HFF-Myc (cell line): ENCODE data around the gene RGS8.

ENCODE experiments used
- DNase-seq: peaks from one replicate; pipeline ENCODE4 v3.0.0-alpha.2; 2011; ENCODE audit warnings: low read depth; ENCODE audit errors: extremely low read depth
- H3K4me3 ChIP-seq: replicated peaks from 2 replicates; pipeline ENCODE4 v1.5.1; 2011; ENCODE audit warnings: low read depth, mild to moderate bottlenecking, control low read depth, low read length
- TF ChIP-seq, protein P1 (sequence below): IDR thresholded peaks from 2 replicates; pipeline ENCODE4 v1.5.1; 2012; ENCODE audit warnings: mild to moderate bottlenecking, low read depth, low read length, control low read depth; ENCODE audit errors: missing control alignments

Gene RGS8

DNA sequence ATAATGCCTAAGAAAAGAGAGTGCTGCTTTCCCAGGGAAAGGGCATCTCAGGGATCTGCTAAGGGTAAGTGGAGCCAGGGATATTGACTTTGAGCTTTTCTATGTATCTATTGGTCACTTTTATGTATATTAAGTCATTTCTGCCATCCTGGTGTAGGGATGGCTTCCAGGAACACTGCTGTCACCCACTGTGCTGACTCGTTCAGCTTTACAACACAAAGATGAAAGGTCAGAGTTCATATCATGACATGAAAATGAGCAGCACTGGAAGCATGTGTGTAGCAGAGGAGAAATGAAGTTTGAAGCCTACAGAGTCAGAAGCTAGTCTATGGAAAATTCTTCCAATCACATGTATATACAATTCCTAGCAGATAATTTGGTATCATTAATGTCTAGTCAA is 37.1 kb upstream of the RGS8 start:
- DNase-seq: no peak
- TF ChIP-seq, protein P1, sequence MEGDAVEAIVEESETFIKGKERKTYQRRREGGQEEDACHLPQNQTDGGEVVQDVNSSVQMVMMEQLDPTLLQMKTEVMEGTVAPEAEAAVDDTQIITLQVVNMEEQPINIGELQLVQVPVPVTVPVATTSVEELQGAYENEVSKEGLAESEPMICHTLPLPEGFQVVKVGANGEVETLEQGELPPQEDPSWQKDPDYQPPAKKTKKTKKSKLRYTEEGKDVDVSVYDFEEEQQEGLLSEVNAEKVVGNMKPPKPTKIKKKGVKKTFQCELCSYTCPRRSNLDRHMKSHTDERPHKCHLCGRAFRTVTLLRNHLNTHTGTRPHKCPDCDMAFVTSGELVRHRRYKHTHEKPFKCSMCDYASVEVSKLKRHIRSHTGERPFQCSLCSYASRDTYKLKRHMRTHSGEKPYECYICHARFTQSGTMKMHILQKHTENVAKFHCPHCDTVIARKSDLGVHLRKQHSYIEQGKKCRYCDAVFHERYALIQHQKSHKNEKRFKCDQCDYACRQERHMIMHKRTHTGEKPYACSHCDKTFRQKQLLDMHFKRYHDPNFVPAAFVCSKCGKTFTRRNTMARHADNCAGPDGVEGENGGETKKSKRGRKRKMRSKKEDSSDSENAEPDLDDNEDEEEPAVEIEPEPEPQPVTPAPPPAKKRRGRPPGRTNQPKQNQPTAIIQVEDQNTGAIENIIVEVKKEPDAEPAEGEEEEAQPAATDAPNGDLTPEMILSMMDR: no peak
- H3K4me3 ChIP-seq: no peak overlapping the region

DNA sequence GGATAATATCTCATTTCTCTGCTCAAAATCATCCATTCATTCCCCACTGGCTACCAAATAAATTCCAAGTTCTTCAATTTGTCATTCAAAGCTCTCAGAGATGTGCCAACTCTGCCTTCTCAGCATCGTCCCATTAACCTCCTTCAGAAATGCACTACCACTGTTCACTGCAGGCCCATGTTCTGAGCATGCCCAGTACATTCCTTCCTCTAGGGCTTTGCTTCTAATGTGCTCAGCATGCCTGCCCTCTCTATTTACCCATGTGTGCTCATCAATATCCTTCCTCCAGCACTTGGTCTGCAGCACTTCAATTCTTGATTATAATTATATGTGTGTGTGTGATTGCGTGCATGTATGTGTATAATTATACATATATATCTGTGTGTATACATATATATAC is 36.1 kb upstream of the RGS8 start:
- TF ChIP-seq, protein P1: peak; percentile 46
- no peak for DNase-seq
- no peak overlapping the region for H3K4me3 ChIP-seq

DNA sequence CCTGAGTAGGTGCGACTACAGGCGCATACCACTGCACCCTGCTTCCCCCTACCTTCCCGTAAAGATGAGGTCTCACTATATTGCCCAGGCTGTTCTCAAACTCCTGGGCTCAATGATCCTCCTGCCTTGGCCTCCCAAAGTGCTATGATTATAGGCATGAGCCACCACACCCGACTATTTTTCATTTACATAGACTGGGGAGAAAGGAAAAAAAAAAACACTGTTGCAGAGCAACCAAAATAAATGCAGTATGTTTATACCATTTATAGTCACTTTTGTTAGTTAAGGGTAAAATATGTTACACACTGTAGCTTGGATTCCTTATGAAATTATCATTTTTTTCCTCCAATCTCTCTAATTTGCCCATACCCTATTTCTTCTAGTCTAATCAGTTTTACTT is 35.2 kb upstream of the RGS8 start:
- no peak for DNase-seq
- H3K4me3 ChIP-seq: no peak overlapping the region
- TF ChIP-seq, protein P1: no peak

DNA sequence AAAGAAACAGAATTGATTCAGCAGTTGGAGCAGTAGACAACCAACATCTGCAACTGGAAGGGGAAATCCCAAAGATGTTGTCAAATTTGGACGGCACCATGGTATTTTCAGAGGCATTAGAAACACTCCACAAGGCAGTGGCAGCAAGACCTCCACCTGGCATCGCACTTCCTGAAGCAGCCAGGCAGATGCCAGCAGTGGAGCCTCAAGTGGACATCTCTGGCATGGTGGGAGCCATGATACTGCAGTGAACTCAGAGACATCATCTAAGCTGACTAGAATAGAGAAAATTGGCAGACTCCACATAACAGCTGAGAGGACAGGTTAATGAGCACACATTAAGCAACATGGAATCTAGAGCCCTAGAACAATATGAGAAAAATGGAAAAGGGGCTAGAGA is 33.9 kb upstream of the RGS8 start:
- no peak for DNase-seq
- no peak overlapping the region for H3K4me3 ChIP-seq
- TF ChIP-seq, protein P1: no peak

DNA sequence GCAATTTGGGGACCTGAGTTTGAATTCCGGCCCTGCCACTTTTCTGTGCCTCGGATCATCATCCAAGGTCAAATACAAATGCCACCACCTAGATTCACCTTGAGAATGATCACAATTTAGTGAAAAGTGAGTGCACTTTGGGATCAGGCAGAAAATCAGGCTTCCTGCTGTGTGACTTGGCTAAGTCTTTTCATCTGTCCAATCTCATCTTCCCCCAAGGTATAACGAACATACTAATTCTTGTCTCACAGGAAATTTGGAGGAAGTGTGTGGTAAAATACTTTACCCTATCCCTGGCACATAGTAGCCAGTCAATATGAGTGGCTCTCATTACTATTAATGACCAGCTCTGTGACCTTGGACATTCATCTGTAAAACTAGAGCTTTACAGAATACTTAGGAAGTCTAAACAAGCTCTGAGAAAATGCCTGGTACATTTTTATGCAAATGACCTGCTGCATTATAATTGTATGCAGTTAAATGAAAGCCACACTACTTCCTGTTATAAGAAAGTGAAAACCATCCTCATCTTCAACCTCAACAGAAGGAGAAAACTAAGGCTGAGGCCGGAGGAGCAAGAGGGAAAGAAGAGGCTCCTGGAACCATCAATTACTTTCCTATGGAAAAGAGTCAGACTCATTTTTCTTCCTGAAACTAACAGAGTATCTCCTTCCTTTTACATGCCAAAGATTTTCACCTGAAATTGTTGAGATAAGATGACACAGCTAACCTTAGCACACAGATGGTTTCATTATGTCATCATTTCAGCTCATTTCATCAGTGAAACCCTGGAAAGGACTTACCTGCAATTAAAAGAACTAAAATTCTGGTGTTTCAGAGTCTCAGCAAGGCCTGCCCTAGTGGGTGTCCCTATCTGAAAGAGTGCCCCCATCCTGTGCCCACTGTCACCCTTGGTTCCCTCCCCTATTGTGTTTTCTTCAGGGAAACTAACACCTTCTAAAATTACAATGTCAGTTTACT is 32.6 kb upstream of the RGS8 start:
- H3K4me3 ChIP-seq: no peak overlapping the region
- DNase-seq: no peak
- TF ChIP-seq, protein P1: no peak

DNA sequence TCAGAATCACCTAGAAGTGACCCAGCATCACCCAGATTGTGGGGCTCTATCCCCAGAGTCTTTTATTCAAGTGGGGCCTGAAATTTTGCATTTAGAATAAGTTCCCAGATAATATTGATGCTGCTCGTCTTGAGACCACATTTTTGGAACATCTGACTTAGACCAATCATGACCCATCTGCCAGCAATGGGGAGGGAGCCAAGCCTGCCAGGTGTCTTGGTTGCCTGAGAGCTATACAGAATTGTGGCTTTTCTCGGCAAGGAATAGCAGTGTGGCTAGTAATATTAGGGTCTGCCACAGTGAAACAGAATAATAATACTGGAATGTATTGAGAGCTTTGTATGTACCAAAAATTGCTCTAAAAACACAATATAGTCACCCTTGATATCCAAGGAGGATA is 31.1 kb upstream of the RGS8 start:
- H3K4me3 ChIP-seq: no peak overlapping the region
- no peak for DNase-seq
- TF ChIP-seq, protein P1: no peak

DNA sequence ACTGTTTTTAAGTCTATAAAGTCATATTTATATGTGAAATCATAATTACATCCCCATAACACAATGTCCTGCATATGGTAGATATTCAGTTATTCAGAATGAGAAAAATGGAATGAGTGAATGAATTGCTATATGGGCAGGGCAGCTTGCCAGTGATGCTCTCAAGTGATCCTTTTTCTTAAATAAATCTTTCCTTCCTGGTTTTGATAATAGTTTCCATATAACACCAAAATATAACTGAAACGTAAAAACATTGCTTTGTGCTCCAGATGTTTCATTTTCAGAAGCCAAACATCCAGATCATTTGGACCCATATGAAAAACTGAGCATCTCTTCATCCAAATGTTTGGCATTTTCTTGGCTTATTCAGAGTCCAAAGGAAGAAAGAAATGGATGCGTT is 30.2 kb upstream of the RGS8 start:
- H3K4me3 ChIP-seq: no peak overlapping the region
- DNase-seq: no peak
- TF ChIP-seq, protein P1: no peak
